Nucleus accumbens (tissue), 56 donors: ENCODE data around the gene SRSF10.
"Not testable (repeated sequence)": the region's sequence is repeated elsewhere in the genome, so short reads cannot be mapped to it uniquely, and the experiment has no call there.

Source experiments
- DNase-seq, 56 donors: peaks; one replicate each; lab custom pipeline; 2025; lab: John Stamatoyannopoulos, UW

Gene SRSF10

GRCh38 chr1:23979881-23980727, at the start of gene SRSF10:
Gene SRSF10, minus strand, starts transcription at chr1:23980327. Its CDS starts 72 bp downstream, at chr1:23980255.
- DNase-seq, result peak; percentile 58 to 99 (median 96)

- DNase-seq, result no peak
Observed at GRCh38 chr1:24027838-24028468, 47.8 kb upstream of the SRSF10 start.

- no peak for DNase-seq
Observed at GRCh38 chr1:24022581-24023361, 42.6 kb upstream of the SRSF10 start.

GRCh38 chr1:24021403-24022266, 41.5 kb upstream of the SRSF10 start:
- DNase-seq, result no peak

- no peak for DNase-seq
Observed at GRCh38 chr1:24020470-24020869, 40.3 kb upstream of the SRSF10 start.

GRCh38 chr1:24020025-24020424, 39.9 kb upstream of the SRSF10 start:
- no peak for DNase-seq

- peak in 46 of 56 donors; percentile 2 to 88 (median 38) for DNase-seq
Observed at GRCh38 chr1:24018611-24019580, 38.8 kb upstream of the SRSF10 start.

GRCh38 chr1:24015221-24016210, 35.4 kb upstream of the SRSF10 start:
- no peak for DNase-seq

GRCh38 chr1:24012878-24013277, 32.8 kb upstream of the SRSF10 start:
- not testable (repeated sequence) for DNase-seq

GRCh38 chr1:24010650-24011049, 30.5 kb upstream of the SRSF10 start:
- DNase-seq, result no peak

- DNase-seq, result no peak
Observed at GRCh38 chr1:24009406-24009805, 29.3 kb upstream of the SRSF10 start.

GRCh38 chr1:24008574-24009184, 28.6 kb upstream of the SRSF10 start:
- DNase-seq, result not testable (repeated sequence)

GRCh38 chr1:24007079-24007478, 27.0 kb upstream of the SRSF10 start:
- no peak for DNase-seq

- no peak for DNase-seq
Observed at GRCh38 chr1:24005163-24005562, 25.0 kb upstream of the SRSF10 start.

GRCh38 chr1:24004132-24004531, 24.0 kb upstream of the SRSF10 start:
- no peak for DNase-seq

- DNase-seq, result no peak
Observed at GRCh38 chr1:24003331-24003972, 23.3 kb upstream of the SRSF10 start.

- DNase-seq, result no peak
Observed at GRCh38 chr1:24002695-24003094, 22.6 kb upstream of the SRSF10 start.
